GM12891 (cell line): ENCODE results near the gene KRT71.

Experiments
- POLR2A ChIP-seq: IDR thresholded peaks from 2 replicates; pipeline ENCODE4 v1.6.1; 2011; ENCODE audit warnings: low read depth, low read length, control low read depth
- POLR2AphosphoS5 ChIP-seq: IDR thresholded peaks from 2 replicates; pipeline ENCODE4 v1.6.1; 2011; ENCODE audit warnings: low read depth, low read length, control low read depth
- SPI1 ChIP-seq: IDR thresholded peaks from 2 replicates; pipeline ENCODE4 v1.6.1; 2011; ENCODE audit warnings: low read depth, low read length, control low read depth
- TAF1 ChIP-seq: IDR thresholded peaks from 2 replicates; pipeline ENCODE4 v1.6.1; 2011; ENCODE audit warnings: low read depth, low read length, control low read depth

- no peak for TF ChIP-seq POLR2A
- TF ChIP-seq TAF1: no peak
- no peak for TF ChIP-seq POLR2AphosphoS5
- TF ChIP-seq SPI1: no peak
Observed at GRCh38 chr12:52543985-52544883, 8.7 kb downstream of the KRT71 start.
